GM12878 (cell line): ENCODE measurements around the gene ADGRE3. TPM values are rescaled to one million over a fixed set of nuclear protein-coding genes. Genes with fewer than 3 reads are reported as not detected.

Experiments used
- ATAC-seq: fragments of 200-7000 bp; cut with Tn5 transposase; 3 replicates; pipeline ENCODE4 v1.9.1; 2020; ENCODE audit warnings: mild to moderate bottlenecking, moderate library complexity
- BruUV-seq: library from RNA; stranded (reverse); fragments of 400-500 nt; replicated peaks from 2 replicates; lab custom pipeline; 2021; lab: Mats Ljungman, UMichigan
- CTCF ChIA-PET: fragments of 300-600 bp; sonication (Branson Sonifier 250); formaldehyde crosslinking; extraction: SDS; loops from one replicate; lab custom pipeline; 2021; ENCODE audit warnings: inconsistent platforms; lab: Yijun Ruan, JAX
- POLR2A ChIA-PET: fragments of 350-600 bp; formaldehyde crosslinking; extraction: SDS; loops from one replicate; lab custom pipeline; 2021; ENCODE audit warnings: inconsistent platforms; lab: Charles Lee
- RAD21 ChIA-PET: fragments of 300-600 bp; sonication (Branson Sonifier 250); formaldehyde crosslinking; loops from one replicate; lab custom pipeline; 2023; ENCODE audit warnings: antibody characterized with exemption; ENCODE audit not compliant: unreplicated experiment; lab: Charles Lee
- SMC1A ChIA-PET: fragments of 300-600 bp; sonication (Branson Sonifier 250); formaldehyde crosslinking; loops from one replicate; lab custom pipeline; 2023; ENCODE audit not compliant: unreplicated experiment, uncharacterized antibody; lab: Charles Lee
- DNase-seq: peaks from one replicate; pipeline ENCODE4 v3.0.0-alpha.2; 2011; ENCODE audit warnings: low read depth, low spot score
- FAIRE-seq: peaks from 3 replicates; lab custom pipeline; 2011; peaks lifted over from hg19 to GRCh38; lab: Jason Lieb, UNC
- H2AFZ ChIP-seq: 2 replicates; pipeline ENCODE4 v1.6.0; 2011; ENCODE audit warnings: low read depth, low read length, control low read depth; ENCODE audit not compliant: control insufficient read depth
- H3K27ac ChIP-seq: 2 replicates; pipeline ENCODE4 v1.5.1; 2011; ENCODE audit warnings: control low read depth; ENCODE audit not compliant: control insufficient read depth, insufficient read depth
- H3K27me3 ChIP-seq, 2 experiments: replicated peaks in 1 of 2; 2 replicates each; pipeline versions ENCODE4 v1.6.0 to v1.6.1; 2011; ENCODE audit warnings: low read length in 1 of 2; ENCODE audit not compliant: control insufficient read depth in 2 of 2, insufficient read depth in 2 of 2
- H3K36me3 ChIP-seq, 2 experiments: 2 replicates each; pipeline ENCODE4 v1.5.1; 2011; ENCODE audit warnings: low read length in 1 of 2; ENCODE audit not compliant: control insufficient read depth in 2 of 2, insufficient read depth in 2 of 2
- H3K4me1 ChIP-seq: 2 replicates; pipeline ENCODE4 v1.6.1; 2011; ENCODE audit warnings: mild to moderate bottlenecking, low read length, moderate library complexity, mixed read lengths; ENCODE audit not compliant: control insufficient read depth, insufficient read depth
- H3K4me2 ChIP-seq: 2 replicates; pipeline ENCODE4 v1.6.0; 2011; ENCODE audit warnings: control low read depth; ENCODE audit not compliant: control insufficient read depth, insufficient read depth
- H3K4me3 ChIP-seq: fragments of 200-600 bp; sonication (generic); 2 replicates; pipeline ENCODE4 v1.5.1; 2016
- H3K79me2 ChIP-seq: 2 replicates; pipeline ENCODE4 v1.6.0; 2011; ENCODE audit warnings: low read length; ENCODE audit not compliant: control insufficient read depth, insufficient read depth
- H3K9ac ChIP-seq: 2 replicates; pipeline ENCODE4 v1.8.0; 2011; ENCODE audit warnings: low read length, control low read depth, mixed read lengths; ENCODE audit not compliant: control insufficient read depth, insufficient read depth
- H3K9me3 ChIP-seq: replicated peaks from 3 replicates; pipeline ENCODE4 v1.5.1; 2011; ENCODE audit warnings: mild to moderate bottlenecking, low read length; ENCODE audit not compliant: control insufficient read depth, insufficient read depth
- H4K20me1 ChIP-seq: 2 replicates; pipeline ENCODE4 v1.6.0; 2011; ENCODE audit not compliant: control insufficient read depth, insufficient read depth
- ATF2 ChIP-seq: IDR thresholded peaks from 2 replicates; pipeline ENCODE4 v1.6.1; 2012; ENCODE audit warnings: low read length, inconsistent platforms
- HCFC1 ChIP-seq: fragments of 150-350 bp; IDR thresholded peaks from 2 replicates; pipeline ENCODE4 v1.6.1; 2014; ENCODE audit warnings: low read length
- NFYB ChIP-seq: IDR thresholded peaks from 2 replicates; pipeline ENCODE4 v1.6.1; 2011; ENCODE audit warnings: low read depth, mild to moderate bottlenecking, low read length, improper control_type of control experiment, moderate library complexity; ENCODE audit not compliant: insufficient read depth
- NR2C1 ChIP-seq: fragments of 450-650 bp; IDR thresholded peaks from 2 replicates; pipeline ENCODE4 v1.6.1; 2017; ENCODE audit warnings: antibody characterized with exemption, mild to moderate bottlenecking, moderate library complexity
- POLR2A ChIP-seq: IDR thresholded peaks from 2 replicates; pipeline ENCODE4 v1.6.1; 2011; ENCODE audit warnings: low read depth, mild to moderate bottlenecking, low read length
- SMAD5 ChIP-seq: IDR thresholded peaks from 2 replicates; pipeline ENCODE4 v1.6.1; 2016; ENCODE audit warnings: antibody characterized with exemption, low read depth
- WGBS: methylation state at CpG from one replicate; pipeline ENCODE4 v1.1.6; 2016; ENCODE audit warnings: low lambda C conversion rate; ENCODE audit not compliant: insufficient replicate concordance, insufficient coverage; ENCODE audit errors: missing lambda C conversion rate; 5-methylcytosine and 5-hydroxymethylcytosine counted together
- in situ Hi-C: fragments of 300-500 bp; cut with MboI; formaldehyde crosslinking; loops from 9 replicates; pipeline ENCODE4 v1.14.3; 2018; ENCODE audit warnings: mixed read lengths
- intact Hi-C: fragments of 100-400 bp; cut with micrococcal nuclease; formaldehyde crosslinking; loops from one replicate; pipeline ENCODE4 v1.14.2; 2022; ENCODE audit not compliant: unreplicated experiment
- polyA plus RNA-seq, 11 experiments: library from polyadenylated mRNA; depleted of rRNA in 4 of 11; unstranded in 6 of 11; stranded (reverse) in 5 of 11; fragments of >200 nt; fragmentation: Nextera tagmentation in 4 of 11; fragmentation: Illumina TruSeq in 1 of 11; extraction: Ambion mirVana in 4 of 11; extraction: Trizol in 1 of 11; gene quantifications; 1 replicate in 1 of 11; 2 replicates in 10 of 11; pipeline versions ENCODE4 v1.2.1 to v1.2.3, GENCODE V29; 2011 to 2016; ENCODE audit warnings: inconsistent platforms in 2 of 11, missing spikeins in 2 of 11, low read depth in 1 of 11
- total RNA-seq, 4 experiments: library from RNA; depleted of rRNA in 3 of 4; stranded (reverse); fragments of >200 nt in 3 of 4; fragmentation: Illumina TruSeq in 1 of 4; extraction: Trizol in 1 of 4; gene quantifications; 2 replicates each; pipeline versions ENCODE4 v1.2.1 to v1.2.3, GENCODE V29; 2013 to 2021

Gene ADGRE3
- total and polyA plus RNA-seq, 10 of the 15 experiments (the other 5 are each of a cell fraction or from before 2014, with no cell fraction given): 0.04 to 0.10 (median 0.05) TPM; not detected in 6

GRCh38 chr19:14655726-14656125, 18.9 kb downstream of the ADGRE3 start:
- intact Hi-C loops: no loop called here
- CTCF ChIA-PET: interaction anchor here (1.1 kb wide), 2 partner anchors 81 to 99 kb away, joined by 3 read pairs; no protein-coding TSS in a partner anchor

More at GRCh38 chr19:14655726-14656125, 18.9 kb downstream of the ADGRE3 start:
- TF ChIP-seq NFYB (no peak), ATF2 (no peak), NR2C1 (no peak), SMAD5 (no peak), HCFC1 (no peak), POLR2A (no peak)
- RAD21 ChIA-PET: no interaction called here
- H3K36me3 ChIP-seq: no peaks in the 10 kb centered on the region
- FAIRE-seq (no peak), ATAC-seq (no peak), DNase-seq (no peak)
- POLR2A ChIA-PET: no interaction called here
- in situ Hi-C loops: no loop called here
- no peaks in the 10 kb centered on the region for H3K9me3 ChIP-seq
- SMC1A ChIA-PET: interaction anchor here (1.2 kb wide), 1 partner anchor 16 kb away, joined by 3 read pairs; no protein-coding TSS in a partner anchor
- H3K79me2 ChIP-seq: no peaks in the 10 kb centered on the region
- no peaks in the 10 kb centered on the region for H3K4me1 ChIP-seq
- H4K20me1 ChIP-seq: no peaks in the 10 kb centered on the region
- H3K27ac ChIP-seq: no peak overlapping the region
- 61% methylated on average over 11 of the region's 11 CpGs for WGBS
- H3K27me3 ChIP-seq: no peaks in the 10 kb centered on the region; a peak in 1 of 4 replicates
- H3K4me3 ChIP-seq: no peak overlapping the region
- H2AFZ ChIP-seq: no peak overlapping the region
- BruUV-seq: no TSS peak
- H3K9ac ChIP-seq: no peak overlapping the region
- no peak overlapping the region for H3K4me2 ChIP-seq
